Natural killer cell treated with Interleukin-12 subunit alpha and Interleukin-12 subunit beta and Interleukin-15 and Interleukin-18, amount 100 ng/mL, for 72 hours (primary cell): ENCODE results near the gene PHF23. TPM values are rescaled to one million over a fixed set of nuclear protein-coding genes. Genes with fewer than 3 reads are reported as not detected.
A peak's percentile ranks its signal among the peaks of the same experiment; 100 is the strongest.

Source experiments
- ATAC-seq, 2 donors: fragments of 150-1000 bp; cut with Tn5 transposase in 1 of 2; sonication (Bioruptor Pico), chemical (Tn5 transposase) in 1 of 2; 2 replicates each; pipeline ENCODE4 v1.10.0; 2021
- DNase-seq: peaks from one replicate; pipeline ENCODE4 v3.0.0; 2022; ENCODE audit warnings: low spot score
- H3K27ac Mint-ChIP-seq, 2 donors: 1 replicate in 1 of 2; 2 replicates in 1 of 2; pipeline ENCODE4 v1.8.0; 2022; ENCODE audit warnings: mixed read lengths in 2 of 2, mild to moderate bottlenecking in 1 of 2, moderate library complexity in 1 of 2
- H3K27me3 Mint-ChIP-seq, 2 donors: 1 replicate in 1 of 2; 2 replicates in 1 of 2; pipeline ENCODE4 v1.8.0; 2022; ENCODE audit warnings: mixed read lengths in 2 of 2
- H3K36me3 Mint-ChIP-seq: one replicate; pipeline ENCODE4 v1.8.0; 2022; ENCODE audit warnings: mixed read lengths
- H3K4me1 Mint-ChIP-seq, 2 donors: 1 replicate in 1 of 2; 2 replicates in 1 of 2; pipeline ENCODE4 v1.8.0; 2022; ENCODE audit warnings: low read depth in 2 of 2, mixed read lengths in 2 of 2, mild to moderate bottlenecking in 1 of 2
- H3K4me3 Mint-ChIP-seq: one replicate; pipeline ENCODE4 v1.8.0; 2022; ENCODE audit warnings: mixed read lengths
- H3K9me3 Mint-ChIP-seq: 2 replicates; pipeline ENCODE4 v1.8.0; 2022; ENCODE audit warnings: mixed read lengths
- total RNA-seq, 2 donors: library from RNA; stranded (reverse); gene quantifications; one replicate each; pipeline ENCODE4 v1.2.3, GENCODE V29; 2022

The PHF23 gene
- total RNA-seq, result 10 to 100 TPM; 40.1 to 55.2 TPM

- H3K9me3 Mint-ChIP-seq, result no peaks in the 10 kb centered on the region
- H3K27ac Mint-ChIP-seq, result peak within 1 kb of the TSS; percentile 87 to 95
- ATAC-seq, result peak; percentile 79 to 86
- peak; percentile 99 for DNase-seq
- H3K36me3 Mint-ChIP-seq, result peaks cover 18% of the 10 kb centered on the region
- H3K4me1 Mint-ChIP-seq, result peaks cover 53 to 64% of the 10 kb centered on the region in 2 donors
- H3K4me3 Mint-ChIP-seq, result peak within 1 kb of the TSS; percentile 88
- H3K27me3 Mint-ChIP-seq, result no peaks in the 10 kb centered on the region
Measured at GRCh38 chr17:7239091-7240027, at the start of gene PHF23. TSS of gene PHF23 (minus strand) at chr17:7239457. CDS start at chr17:7239279, 178 bp downstream.

- peaks cover 13 to 19% of the 10 kb centered on the region in 2 donors for H3K4me1 Mint-ChIP-seq
- no peaks in the 10 kb centered on the region for H3K9me3 Mint-ChIP-seq
- no peak for ATAC-seq
- H3K4me3 Mint-ChIP-seq, result no peak overlapping the region
- H3K36me3 Mint-ChIP-seq, result no peaks in the 10 kb centered on the region
- no peak for DNase-seq
- no peak overlapping the region for H3K27ac Mint-ChIP-seq
- peaks cover 14 to 25% of the 10 kb centered on the region in 2 donors for H3K27me3 Mint-ChIP-seq
Measured at GRCh38 chr17:7285679-7286078, 46.4 kb upstream of the PHF23 start.

DNA sequence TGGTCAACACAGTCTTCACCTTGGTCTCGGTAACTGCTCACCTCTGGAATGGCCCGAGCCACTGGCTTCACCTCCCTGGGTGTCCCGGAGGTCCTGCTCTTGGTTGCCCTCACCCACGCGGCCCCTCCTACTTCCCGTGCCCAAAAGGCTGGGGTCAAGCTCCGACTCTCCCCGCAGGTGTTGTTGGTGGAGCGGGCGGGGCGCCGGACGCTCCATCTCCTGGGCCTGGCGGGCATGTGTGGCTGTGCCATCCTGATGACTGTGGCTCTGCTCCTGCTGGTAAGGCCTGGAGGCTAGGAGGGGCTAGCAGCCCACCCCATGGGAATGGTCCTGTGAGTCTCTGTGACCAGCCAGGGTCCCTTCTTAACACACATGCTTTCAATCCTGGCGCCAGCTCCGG is 45.7 kb upstream of the PHF23 start:
- Mint-ChIP-seq H3K4me1 (peaks cover 21 to 25% of the 10 kb centered on the region in 2 donors), H3K27me3 (peaks cover 14 to 23% of the 10 kb centered on the region in 2 donors), H3K36me3 (no peaks in the 10 kb centered on the region), H3K27ac (no peak overlapping the region), H3K9me3 (no peaks in the 10 kb centered on the region), H3K4me3 (no peak overlapping the region)
- DNase-seq (no peak), ATAC-seq (no peak)

DNA sequence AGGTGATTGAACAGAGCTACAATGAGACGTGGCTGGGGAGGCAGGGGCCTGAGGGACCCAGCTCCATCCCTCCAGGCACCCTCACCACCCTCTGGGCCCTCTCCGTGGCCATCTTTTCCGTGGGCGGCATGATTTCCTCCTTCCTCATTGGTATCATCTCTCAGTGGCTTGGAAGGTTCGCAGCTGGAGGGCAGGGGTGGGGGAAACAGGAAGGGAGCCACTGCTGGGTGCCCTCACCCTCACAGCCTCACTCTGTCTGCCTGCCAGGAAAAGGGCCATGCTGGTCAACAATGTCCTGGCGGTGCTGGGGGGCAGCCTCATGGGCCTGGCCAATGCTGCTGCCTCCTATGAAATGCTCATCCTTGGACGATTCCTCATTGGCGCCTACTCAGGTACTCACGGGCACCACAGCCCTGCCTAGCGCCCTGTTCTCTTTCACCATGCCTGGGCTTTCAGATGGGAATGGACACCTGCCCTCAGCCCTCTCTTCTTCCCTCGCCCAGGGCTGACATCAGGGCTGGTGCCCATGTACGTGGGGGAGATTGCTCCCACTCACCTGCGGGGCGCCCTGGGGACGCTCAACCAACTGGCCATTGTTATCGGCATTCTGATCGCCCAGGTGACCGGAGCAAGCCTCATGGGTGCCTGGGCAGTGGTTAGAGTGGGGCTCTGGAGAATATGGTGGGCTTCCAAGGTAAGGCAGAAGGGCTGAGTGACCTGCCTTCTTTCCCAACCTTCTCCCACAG is 44.4 kb upstream of the PHF23 start:
- no peak overlapping the region for H3K4me3 Mint-ChIP-seq
- ATAC-seq, result no peak

DNA sequence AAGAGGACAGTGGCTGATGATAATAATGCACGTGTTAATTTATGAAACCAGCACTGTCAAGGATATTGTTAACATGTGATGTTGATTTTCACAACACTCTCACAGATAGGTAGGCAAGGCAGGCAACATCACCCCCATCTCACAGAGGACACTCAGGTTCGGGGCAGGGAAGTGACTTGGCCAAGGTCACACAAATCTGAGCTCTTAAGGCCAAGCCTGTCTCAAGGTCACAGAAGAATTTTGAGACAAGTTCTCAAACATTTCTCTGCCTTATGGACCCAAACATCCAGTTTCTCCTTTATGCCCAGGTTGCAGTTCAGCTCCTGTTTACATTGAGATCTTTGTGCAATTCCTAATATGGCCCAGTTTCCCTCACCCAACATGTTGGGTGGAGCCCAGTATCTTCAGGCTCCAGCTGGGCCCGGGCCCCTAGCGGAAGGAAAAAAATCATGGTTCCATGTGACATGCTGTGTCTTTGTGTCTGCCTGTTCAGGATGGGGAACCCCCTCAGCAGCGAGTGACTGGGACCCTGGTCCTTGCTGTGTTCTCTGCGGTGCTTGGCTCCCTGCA is 43.6 kb upstream of the PHF23 start:
- ATAC-seq (no peak), DNase-seq (no peak)
- Mint-ChIP-seq H3K9me3 (no peaks in the 10 kb centered on the region), H3K27me3 (peaks cover 7 to 16% of the 10 kb centered on the region in 2 donors), H3K36me3 (no peaks in the 10 kb centered on the region), H3K4me1 (peaks cover 21 to 26% of the 10 kb centered on the region in 2 donors), H3K4me3 (peak overlapping the region; percentile 34), H3K27ac (no peak overlapping the region)

More for the DNA sequence above, 44.4 kb upstream of the PHF23 start:
- Mint-ChIP-seq H3K4me1 (peaks cover 21 to 26% of the 10 kb centered on the region in 2 donors), H3K27me3 (peaks cover 13 to 22% of the 10 kb centered on the region in 2 donors), H3K36me3 (no peaks in the 10 kb centered on the region), H3K27ac (peak overlapping the region in 1 of 2 donors; percentile 47), H3K9me3 (no peaks in the 10 kb centered on the region)
- no peak for DNase-seq

DNA sequence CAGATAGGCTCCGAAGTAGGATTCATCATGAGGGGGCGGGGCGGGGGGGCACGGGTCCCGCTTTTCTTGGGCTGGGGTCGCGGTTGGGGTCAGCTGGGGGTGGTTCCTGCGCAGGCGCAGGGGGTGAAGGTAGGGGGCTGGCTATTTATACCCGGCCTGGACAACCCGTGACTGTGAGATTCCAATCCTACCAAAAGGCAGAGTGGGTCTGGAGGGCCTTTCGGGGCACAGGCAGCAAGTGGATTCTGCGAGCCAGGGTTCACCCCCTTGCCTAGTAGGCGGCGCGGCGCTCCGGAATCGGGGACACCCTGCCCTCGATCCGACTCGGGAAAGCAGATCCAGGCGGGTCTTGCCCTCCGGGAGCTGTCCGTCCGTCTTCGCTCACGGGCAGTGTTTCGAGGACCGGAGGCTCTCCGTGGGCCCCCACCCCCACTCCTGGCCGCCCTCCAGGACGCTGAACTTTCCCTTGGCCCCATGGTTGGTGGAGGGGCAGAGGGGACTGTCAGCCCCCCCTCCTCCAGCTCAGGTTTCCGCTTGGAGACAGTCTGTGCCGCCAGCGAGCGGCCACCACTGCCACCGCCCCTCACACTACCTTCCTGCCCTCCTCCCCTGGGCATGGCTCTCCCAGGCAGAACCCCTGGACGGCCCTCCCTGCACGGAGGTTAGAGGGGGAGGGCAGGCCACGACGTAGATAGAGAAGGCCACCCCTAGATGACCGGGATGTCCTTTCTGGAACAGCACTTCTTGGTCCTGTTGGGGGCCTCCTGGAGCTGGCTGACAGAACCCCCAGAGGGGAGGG is 42.9 kb upstream of the PHF23 start:
- Mint-ChIP-seq H3K4me3 (peak overlapping the region; percentile 78), H3K4me1 (peaks cover 21 to 26% of the 10 kb centered on the region in 2 donors), H3K27ac (no peak overlapping the region), H3K27me3 (peaks cover 7 to 13% of the 10 kb centered on the region in 2 donors), H3K36me3 (no peaks in the 10 kb centered on the region), H3K9me3 (no peaks in the 10 kb centered on the region)
- ATAC-seq (no peak), DNase-seq (no peak)

DNA sequence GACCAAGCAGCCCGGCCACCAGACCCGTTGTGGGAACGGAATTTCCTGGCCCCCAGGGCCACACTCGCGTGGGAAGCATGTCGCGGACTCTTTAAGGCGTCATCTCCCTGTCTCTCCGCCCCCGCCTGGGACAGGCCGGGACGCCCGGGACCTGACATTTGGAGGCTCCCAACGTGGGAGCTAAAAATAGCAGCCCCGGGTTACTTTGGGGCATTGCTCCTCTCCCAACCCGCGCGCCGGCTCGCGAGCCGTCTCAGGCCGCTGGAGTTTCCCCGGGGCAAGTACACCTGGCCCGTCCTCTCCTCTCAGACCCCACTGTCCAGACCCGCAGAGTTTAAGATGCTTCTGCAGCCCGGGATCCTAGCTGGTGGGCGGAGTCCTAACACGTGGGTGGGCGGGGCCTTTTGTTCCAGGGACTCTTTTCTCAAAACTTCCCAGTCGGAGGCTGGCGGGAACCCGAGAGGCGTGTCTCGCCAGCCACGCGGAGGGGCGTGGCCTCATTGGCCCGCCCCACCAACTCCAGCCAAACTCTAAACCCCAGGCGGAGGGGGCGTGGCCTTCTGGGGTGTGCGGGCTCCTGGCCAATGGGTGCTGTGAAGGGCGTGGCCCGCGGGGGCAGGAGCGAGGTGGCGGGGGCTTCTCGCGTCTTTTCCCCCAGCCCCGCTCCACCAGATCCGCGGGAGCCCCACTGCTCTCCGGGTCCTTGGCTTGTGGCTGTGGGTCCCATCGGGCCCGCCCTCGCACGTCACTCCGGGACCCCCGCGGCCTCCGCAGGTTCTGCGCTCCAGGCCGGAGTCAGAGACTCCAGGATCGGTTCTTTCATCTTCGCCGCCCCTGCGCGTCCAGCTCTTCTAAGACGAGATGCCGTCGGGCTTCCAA is 42.1 kb upstream of the PHF23 start, which contains the start of gene SLC2A4:
TSS of gene SLC2A4 (plus strand) at position 645 of the 879 bp plus-strand sequence. CDS start at position 862, 217 bp downstream.
- peak; percentile 90 for DNase-seq
- peak; percentile 90 to 93 for ATAC-seq
- no peaks in the 10 kb centered on the region for H3K36me3 Mint-ChIP-seq
- no peaks in the 10 kb centered on the region for H3K9me3 Mint-ChIP-seq
- peaks cover 21 to 26% of the 10 kb centered on the region in 2 donors for H3K4me1 Mint-ChIP-seq
- no peak within 1 kb of the TSS for H3K27ac Mint-ChIP-seq
- H3K27me3 Mint-ChIP-seq, result peaks cover 7 to 12% of the 10 kb centered on the region in 2 donors
- peak within 1 kb of the TSS; percentile 78 for H3K4me3 Mint-ChIP-seq

DNA sequence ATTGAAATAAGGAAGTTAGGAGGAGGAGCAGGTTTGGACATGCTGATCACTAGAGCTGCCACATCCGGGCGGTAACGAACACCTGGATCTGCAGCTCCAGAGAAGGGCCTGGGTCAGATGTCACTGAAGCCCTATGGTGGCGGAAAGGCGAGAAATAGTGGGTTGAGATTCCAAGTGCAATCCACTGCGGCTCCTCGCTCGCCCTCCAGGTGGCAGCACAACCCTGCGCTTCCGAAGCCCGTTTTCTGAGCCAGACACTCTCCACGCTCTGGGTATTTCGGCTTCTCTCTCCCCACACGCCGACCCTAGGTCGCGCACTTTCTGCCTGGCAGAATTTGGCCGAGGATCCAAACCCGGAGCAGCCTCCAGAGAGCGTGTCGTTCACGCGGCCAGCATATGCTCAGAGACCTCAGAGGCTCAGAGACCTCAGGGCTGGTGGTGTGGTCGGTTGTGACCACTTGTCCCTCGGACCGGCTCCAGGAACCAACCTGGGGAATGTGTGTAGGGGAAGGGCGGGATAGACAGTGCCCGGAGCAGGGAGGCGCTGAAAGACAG is 41.3 kb upstream of the PHF23 start:
- peak; percentile 85 to 86 for ATAC-seq
- H3K4me1 Mint-ChIP-seq, result peaks cover 21 to 26% of the 10 kb centered on the region in 2 donors
- H3K4me3 Mint-ChIP-seq, result peak overlapping the region; percentile 78
- no peaks in the 10 kb centered on the region for H3K9me3 Mint-ChIP-seq
- peak overlapping the region in 1 of 2 donors; percentile 2 for H3K27ac Mint-ChIP-seq
- H3K36me3 Mint-ChIP-seq, result no peaks in the 10 kb centered on the region
- peaks cover 7 to 10% of the 10 kb centered on the region in 2 donors for H3K27me3 Mint-ChIP-seq
- DNase-seq, result peak; percentile 87

DNA sequence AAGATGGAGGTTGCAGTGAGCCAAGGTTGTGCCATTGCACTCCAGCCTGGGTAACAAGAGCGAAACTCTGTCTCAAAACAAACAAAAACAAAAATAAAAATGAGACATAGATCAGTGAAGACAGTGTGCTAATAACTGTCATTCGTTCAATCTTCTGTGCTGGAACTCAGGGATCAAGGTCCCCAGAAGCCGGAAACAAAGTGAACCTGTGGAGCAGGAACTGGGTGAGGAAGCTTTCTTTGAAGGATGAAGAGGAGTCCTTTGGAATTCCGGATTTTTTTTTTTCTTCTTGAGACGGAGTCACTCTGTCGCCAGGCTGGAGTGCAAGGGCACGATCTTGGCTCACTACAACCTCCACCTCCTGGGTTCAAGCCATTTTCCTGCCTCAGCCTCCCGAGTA is 40.2 kb upstream of the PHF23 start:
- ATAC-seq (no peak), DNase-seq (no peak)
- Mint-ChIP-seq H3K36me3 (no peaks in the 10 kb centered on the region), H3K4me3 (no peak overlapping the region), H3K4me1 (peaks cover 21 to 26% of the 10 kb centered on the region in 2 donors), H3K27me3 (peaks cover 7 to 10% of the 10 kb centered on the region in 2 donors), H3K27ac (no peak overlapping the region), H3K9me3 (no peaks in the 10 kb centered on the region)

DNA sequence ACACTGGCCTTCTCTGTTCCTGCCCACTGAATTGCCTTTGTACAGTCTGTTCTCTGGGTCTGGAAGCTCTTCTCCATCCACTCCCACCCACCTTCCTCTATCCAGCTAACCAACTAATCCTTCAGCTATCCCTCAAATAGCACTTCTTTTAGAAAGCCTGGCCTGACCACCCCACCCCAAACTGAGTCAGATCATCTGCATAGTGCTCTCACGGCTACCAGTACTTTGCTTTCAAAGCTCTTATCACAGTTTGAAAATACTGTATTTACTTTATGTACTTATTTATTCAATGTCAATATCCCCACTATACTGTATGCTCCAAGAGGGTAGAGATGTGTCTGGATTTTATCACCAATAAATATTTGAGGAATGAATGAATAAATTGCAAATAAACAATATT is 27.5 kb upstream of the PHF23 start:
- ATAC-seq (no peak), DNase-seq (no peak)
- no peak overlapping the region for H3K27ac Mint-ChIP-seq
- no peak overlapping the region for H3K4me3 Mint-ChIP-seq
- H3K36me3 Mint-ChIP-seq, result no peaks in the 10 kb centered on the region
- no peaks in the 10 kb centered on the region for H3K9me3 Mint-ChIP-seq
- peaks cover 15 to 17% of the 10 kb centered on the region in 2 donors for H3K4me1 Mint-ChIP-seq
- H3K27me3 Mint-ChIP-seq, result peaks cover 20 to 25% of the 10 kb centered on the region in 2 donors

GRCh38 chr17:7263801-7264078 is 24.5 kb upstream of the PHF23 start:
- H3K27ac Mint-ChIP-seq, result peak overlapping the region in 1 of 2 donors; percentile 49
- peak overlapping the region; percentile 67 for H3K4me3 Mint-ChIP-seq
- H3K36me3 Mint-ChIP-seq, result no peaks in the 10 kb centered on the region
- no peaks in the 10 kb centered on the region for H3K9me3 Mint-ChIP-seq
- H3K27me3 Mint-ChIP-seq, result peaks cover 20 to 25% of the 10 kb centered on the region in 2 donors
- ATAC-seq (no peak), DNase-seq (no peak)
- peaks cover 17 to 24% of the 10 kb centered on the region in 2 donors for H3K4me1 Mint-ChIP-seq
